Stimulated activated CD4-positive, alpha-beta T cell treated with anti-CD3 and anti-CD28 coated beads, Interleukin-4, amount 100 ng/mL, for 4 hours (primary cell): ENCODE measurements around the gene PYROXD2.

Experiments
- DNase-seq, 2 experiments: peaks; one replicate each; pipeline ENCODE4 v3.0.0-alpha.2; 2020

The PYROXD2 gene

DNA sequence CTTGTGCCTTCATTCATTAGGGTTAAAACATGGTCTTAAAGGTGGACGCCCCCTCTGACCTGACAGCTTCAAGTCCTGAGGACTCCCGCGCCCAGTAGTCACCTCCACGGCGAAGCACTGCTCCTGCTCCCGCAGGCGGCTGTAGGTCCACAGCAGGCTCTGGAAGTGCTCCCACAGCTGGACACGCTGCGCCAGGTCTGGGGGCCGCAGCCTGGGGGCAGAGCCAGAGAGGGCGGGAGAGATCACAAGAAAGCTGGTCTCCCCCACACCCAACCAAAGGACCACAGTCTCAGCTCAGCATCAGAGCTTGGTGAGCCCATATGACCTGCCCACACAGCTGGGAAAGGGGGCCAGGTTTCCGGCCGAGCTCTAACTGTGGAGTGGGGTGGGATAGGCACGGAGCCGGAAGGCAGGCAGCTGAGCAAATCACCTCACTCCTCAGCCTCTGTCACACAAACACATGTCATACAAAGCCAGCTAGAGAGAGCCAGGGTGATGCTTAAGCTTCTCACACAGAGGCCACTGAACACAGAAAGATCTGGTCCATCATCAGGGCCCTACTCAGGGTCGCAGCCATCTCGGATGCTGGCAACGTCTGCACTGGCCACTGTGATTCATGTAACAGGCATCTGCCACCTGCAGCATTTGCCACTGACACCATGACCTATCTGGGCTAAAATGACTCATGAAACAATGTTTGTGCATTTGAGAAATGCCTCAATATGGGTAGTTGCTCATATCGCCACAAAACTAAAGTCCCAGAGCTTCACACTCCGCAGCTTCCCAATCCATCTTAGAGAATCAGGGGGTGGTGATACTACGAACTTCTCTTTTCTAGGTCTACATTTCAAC is 19.1 kb upstream of the PYROXD2 start:
- no peak for DNase-seq

- no peak for DNase-seq
These were observed 18.4 kb upstream of the PYROXD2 start for GRCh38 chr10:98433371-98433770.

GRCh38 chr10:98432330-98432729 is 17.3 kb upstream of the PYROXD2 start:
- DNase-seq, result no peak

GRCh38 chr10:98431016-98431415 is 16.0 kb upstream of the PYROXD2 start:
- DNase-seq, result no peak

GRCh38 chr10:98430427-98430826 is 15.4 kb upstream of the PYROXD2 start:
- no peak for DNase-seq

- DNase-seq, result no peak
These were observed 14.5 kb upstream of the PYROXD2 start for GRCh38 chr10:98429320-98430072.

- DNase-seq, result no peak
These were observed 12.1 kb upstream of the PYROXD2 start for GRCh38 chr10:98427011-98427515.

GRCh38 chr10:98425511-98426352 is 10.8 kb upstream of the PYROXD2 start:
- DNase-seq, result peak; percentile 29 to 43

DNA sequence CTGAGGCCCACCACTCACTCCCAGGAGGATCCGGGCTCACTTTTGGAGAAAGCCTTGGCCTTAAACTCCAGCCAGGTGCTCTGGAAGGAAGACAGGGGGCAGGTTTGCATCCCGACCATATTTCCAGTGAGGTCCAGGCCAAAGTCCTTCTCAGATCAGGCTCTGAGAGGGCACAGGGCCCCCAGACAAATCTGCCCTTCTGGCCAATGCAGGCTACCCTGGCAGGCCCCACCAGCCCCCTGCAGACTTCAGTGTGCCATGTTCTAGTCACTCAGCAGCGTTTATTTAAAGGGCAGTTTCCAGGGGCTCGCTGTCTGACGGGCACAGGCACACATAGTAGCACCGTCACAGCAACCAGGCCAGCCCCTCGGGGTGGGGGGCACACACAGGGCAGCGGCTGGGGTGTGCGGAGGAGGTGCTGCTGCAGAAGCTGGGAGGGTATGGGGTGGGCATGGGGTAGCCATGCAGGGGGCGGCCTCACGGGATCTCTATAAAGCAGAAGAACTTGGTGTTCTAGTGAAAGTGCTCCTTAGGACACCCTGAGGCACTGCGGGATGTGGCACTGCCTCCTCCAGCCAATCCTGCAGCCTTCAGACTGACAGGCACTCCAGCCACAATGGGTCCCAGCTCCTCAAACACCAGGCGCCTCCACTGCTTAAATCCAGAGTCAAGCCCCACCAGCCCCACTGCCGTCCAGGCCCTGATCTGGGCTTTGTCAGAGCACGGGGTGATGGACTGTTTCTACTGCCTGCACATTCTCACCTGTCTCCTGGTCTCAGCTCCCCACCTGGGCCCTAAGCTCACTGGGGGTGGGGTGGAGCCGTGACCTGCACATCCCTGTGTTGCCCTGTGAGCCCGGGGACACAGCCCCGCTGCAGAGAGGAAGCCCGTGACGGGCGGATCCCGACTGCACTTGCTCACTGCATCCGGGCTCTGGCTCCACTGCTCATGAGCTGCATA is 9.6 kb upstream of the PYROXD2 start:
- no peak for DNase-seq

DNA sequence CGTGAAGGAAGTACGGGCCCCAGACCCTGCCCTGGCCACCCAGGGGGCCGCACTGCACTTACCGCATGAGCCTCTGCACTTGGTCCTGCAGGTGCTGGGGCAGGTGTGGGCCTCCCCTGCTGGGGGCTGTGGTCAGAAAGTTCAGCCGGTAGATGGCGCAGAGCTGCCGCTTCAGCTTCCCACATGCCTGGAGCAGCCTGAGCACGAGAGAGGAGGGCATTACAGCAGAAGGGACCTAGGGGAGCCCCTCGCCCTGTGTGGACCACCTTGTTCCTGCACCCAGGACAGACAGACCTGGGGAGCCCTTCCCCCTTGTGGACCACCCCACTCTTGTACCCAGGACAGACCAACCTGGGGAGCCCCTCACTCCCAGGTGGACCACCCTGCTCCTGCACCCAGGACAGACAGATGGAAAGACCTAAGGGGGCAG is 8.7 kb upstream of the PYROXD2 start:
- DNase-seq, result no peak

- no peak for DNase-seq
These were observed 7.2 kb upstream of the PYROXD2 start for GRCh38 chr10:98422182-98422581.

- DNase-seq, result no peak
These were observed 5.8 kb upstream of the PYROXD2 start for GRCh38 chr10:98420786-98421185.

DNA sequence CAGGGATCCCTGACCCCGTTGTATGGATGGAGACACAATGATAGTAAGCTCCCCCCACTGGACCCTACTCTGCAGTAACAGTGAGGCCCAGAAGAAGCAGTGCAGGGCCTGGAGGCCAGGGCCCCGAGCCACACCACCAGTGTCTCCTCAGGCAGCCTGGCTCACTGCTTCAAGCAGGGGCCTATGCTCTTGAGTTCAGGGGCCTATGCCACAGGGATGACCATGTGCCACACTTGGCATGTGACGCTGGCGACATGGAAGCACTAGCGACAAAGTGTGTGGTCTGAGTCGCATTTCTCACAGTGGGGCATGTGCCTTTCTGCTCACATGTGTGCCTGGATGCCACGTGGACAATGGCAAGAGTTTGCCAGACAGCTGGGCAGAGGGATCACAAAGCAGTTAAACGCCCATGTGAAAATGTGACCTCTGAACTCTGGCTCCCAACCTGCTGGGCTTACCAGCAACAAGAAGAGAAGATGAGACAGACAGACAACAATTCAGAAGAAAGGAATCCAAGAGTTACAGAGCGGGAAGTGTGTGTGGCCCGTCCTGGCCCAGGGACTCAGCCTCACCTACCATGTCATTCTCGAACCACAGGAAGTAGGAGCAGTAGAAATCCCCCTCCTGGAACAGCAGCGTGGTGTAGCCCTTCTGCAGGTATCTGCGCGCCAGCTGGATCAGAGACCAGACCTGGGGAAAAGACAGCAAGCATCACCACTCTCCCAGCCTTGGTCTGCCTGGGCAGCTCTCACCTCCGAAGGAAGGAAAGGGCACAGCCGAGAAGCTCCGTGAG is 4.7 kb upstream of the PYROXD2 start:
- no peak for DNase-seq

DNA sequence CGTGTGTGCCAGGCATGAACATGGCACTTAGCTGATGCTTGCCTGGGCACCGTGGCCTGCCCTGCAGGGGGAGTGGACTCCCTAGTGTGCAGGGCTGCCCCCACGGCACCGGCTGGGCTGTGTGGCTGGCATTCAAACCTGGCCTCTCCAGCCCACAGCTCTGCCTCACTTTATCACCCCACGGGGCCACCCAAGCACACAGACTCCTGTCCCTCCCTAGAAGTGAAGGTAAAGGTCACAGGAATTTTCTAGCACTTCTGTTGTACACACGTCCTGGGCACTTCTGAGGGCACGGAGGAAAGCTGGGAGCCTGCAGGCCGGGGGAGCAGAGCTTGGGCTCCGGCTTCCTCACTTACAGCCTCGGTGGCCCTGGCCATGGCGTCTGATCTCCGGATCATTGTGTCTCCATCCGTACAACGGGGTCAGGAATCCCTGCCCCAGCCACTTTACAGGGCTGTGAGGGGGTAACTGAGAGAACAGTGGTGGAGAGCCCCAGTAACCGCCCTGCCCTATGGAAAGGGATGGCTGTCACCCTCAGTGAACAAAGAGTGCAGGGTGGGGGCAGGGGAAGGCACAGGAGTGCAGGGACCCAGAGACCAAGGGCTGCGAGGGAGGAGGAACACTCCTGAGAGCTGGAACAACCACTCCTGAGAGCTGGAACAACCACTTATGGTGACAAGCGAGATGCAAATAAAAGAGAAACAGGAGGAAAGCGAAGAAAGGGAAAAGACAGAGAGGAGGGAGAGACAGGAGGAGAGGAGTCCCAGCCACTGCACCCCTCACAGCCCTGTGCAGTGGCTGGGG is 3.9 kb upstream of the PYROXD2 start:
- DNase-seq, result no peak

- no peak for DNase-seq
These were observed 3.1 kb upstream of the PYROXD2 start for GRCh38 chr10:98417973-98418664.

- DNase-seq, result no peak
These were observed 2.5 kb upstream of the PYROXD2 start for GRCh38 chr10:98417481-98417959.

DNA sequence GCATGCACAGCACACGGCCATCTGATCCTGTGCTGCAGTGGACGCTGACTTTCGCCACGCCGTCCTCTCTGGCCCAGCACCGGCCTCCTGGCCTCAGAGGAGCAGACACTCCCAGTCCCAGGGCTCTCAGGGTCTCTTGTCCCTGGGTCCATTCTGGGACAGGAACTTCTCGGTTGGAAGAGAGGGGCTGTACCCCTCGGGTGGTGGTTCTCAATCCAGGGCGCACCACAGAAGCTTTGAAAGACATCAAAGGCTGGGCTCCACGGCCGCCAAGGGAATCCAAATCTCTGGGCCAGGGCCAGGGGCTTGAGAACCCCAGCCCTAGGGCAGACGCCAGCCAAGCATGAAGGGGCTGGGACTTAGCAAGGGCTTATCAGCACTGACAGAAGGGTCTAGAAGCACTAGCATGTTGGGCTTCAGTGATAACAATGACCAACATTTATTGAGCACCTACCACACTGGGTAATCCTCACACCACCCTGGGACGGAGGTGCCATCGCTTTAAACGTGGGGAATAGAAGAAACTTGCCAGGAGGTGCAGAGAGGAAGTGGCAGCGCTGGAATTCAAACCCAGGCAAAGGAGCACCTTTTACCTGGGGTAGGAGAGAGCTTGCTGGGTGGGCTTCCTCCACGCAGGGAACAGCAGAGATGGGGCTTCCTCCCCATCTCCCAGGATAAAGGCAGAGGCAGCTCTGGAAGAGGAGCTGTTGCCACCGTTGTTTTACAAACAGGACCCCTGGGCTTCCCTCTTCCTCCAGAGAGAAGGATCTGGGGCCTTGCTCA is 1.8 kb upstream of the PYROXD2 start:
- no peak for DNase-seq

DNA sequence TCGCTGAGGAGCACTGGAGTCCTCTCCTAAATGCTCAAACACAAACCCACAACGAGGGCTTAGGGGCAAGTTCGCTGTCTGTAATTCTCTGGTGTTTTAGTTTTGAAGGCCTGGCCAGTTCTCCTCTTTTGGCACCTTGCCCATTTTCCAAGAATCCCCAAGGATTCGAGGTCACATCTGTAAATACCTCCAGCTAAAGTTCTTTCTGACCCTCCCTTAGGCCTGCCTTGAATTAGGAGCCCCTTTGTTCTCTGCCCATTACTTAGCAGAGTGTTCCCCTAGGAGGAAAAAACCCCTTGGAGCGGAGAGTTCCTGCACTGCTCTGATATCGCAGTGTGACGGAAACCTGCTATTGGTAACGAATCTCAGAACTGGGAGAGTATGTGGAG is 743 bp upstream of the PYROXD2 start:
- DNase-seq, result no peak

DNA sequence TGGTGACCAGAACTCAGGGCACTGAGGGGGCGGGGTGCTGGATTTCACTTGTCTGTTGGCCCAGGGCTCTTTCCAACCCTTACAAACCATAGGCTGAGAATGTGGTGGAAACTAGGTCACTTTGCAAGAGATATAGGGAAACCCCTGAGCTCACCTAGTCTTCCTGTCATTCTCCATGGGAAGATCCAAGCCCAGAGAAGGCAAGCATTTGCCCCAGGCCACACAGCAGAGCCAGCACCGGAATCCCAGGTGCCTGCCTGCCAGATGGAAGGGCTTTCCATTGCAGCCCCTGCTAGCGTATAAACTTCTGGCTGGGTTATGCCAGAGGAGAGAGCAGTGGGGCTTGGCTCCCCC is 427 bp downstream of the PYROXD2 start:
- DNase-seq, result no peak
